ENCODE results near the gene ZNF92.

DNA sequence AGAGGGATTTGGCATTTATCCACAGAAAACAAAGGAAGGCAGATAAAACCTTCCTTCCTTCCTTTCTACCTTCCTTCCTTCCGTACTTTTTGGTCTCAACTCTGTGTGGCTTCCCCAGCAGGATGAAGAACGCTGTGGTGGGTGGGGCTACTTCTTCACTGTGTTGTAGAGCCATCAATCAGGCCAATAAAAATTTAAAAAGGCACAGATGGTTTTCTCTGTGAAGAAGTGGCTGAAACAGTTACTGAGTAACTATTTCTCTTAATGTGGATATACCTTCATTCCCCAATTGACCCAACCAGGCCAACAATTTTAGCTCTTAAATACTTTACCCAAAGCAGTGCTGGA, 75.8 kb downstream of the ZNF92 start:
- TF ChIP-seq GATA2 (IDR thresholded peaks at IDR 0.05; ENCODE audit: low read depth, low read length) = no peak
- TF ChIP-seq GATA3 (IDR thresholded peaks at IDR 0.05; ENCODE audit: low read depth, low read length) = no peak
